Measurements from ENCODE around the gene CHMP4B.

CHMP4B gene

GRCh38 chr20:33897313-33897912 lies 86.3 kb downstream of the CHMP4B start:
- ATAC-seq (no peak), DNase-seq (ENCODE audit: low spot score in 2 of 2) (no peak)
- no peak overlapping the region for H3K4me3 Mint-ChIP-seq
- no peaks in the 10 kb centered on the region for H3K36me3 Mint-ChIP-seq
- H3K4me1 Mint-ChIP-seq, result no peaks in the 10 kb centered on the region
- H3K27ac Mint-ChIP-seq, result no peak overlapping the region
- H3K9me3 Mint-ChIP-seq, result no peaks in the 10 kb centered on the region

- no peak overlapping the region for H3K4me3 Mint-ChIP-seq
- ATAC-seq (no peak), DNase-seq (ENCODE audit: low spot score in 2 of 2) (no peak)
- H3K4me1 Mint-ChIP-seq, result no peaks in the 10 kb centered on the region
- H3K9me3 Mint-ChIP-seq, result no peaks in the 10 kb centered on the region
- H3K36me3 Mint-ChIP-seq, result no peaks in the 10 kb centered on the region
- H3K27ac Mint-ChIP-seq, result no peak overlapping the region
Measured at GRCh38 chr20:33899106-33899505, 88.0 kb downstream of the CHMP4B start.

GRCh38 chr20:33900521-33901131 lies 89.5 kb downstream of the CHMP4B start:
- Mint-ChIP-seq H3K4me1 (no peaks in the 10 kb centered on the region), H3K27ac (no peak overlapping the region), H3K36me3 (no peaks in the 10 kb centered on the region), H3K4me3 (no peak overlapping the region), H3K9me3 (no peaks in the 10 kb centered on the region)
- no peak for DNase-seq (ENCODE audit: low spot score in 2 of 2)
- ATAC-seq, result no peak

- no peak overlapping the region for H3K4me3 Mint-ChIP-seq
- H3K36me3 Mint-ChIP-seq, result no peaks in the 10 kb centered on the region
- ATAC-seq (no peak), DNase-seq (ENCODE audit: low spot score in 2 of 2) (no peak)
- no peak overlapping the region for H3K27ac Mint-ChIP-seq
- no peaks in the 10 kb centered on the region for H3K9me3 Mint-ChIP-seq
- H3K4me1 Mint-ChIP-seq, result no peaks in the 10 kb centered on the region
Measured at GRCh38 chr20:33901132-33901523, 90.0 kb downstream of the CHMP4B start.

- DNase-seq (ENCODE audit: low spot score in 2 of 2), result no peak
- Mint-ChIP-seq H3K27ac (no peak overlapping the region), H3K36me3 (no peaks in the 10 kb centered on the region), H3K4me1 (no peaks in the 10 kb centered on the region), H3K4me3 (no peak overlapping the region), H3K9me3 (no peaks in the 10 kb centered on the region)
- ATAC-seq, result no peak
Measured at GRCh38 chr20:33902011-33902410, 90.9 kb downstream of the CHMP4B start.

Measured in stimulated activated effector memory CD8-positive, alpha-beta T cell treated with anti-CD3 and anti-CD28 coated beads, Interleukin-12 subunit alpha, Interleukin-12 subunit beta, amount 100 ng/mL, for 72 hours (primary cell).